LNCaP clone FGC (cell line): Measurements from ENCODE around the gene IPP.
"Not testable (repeated sequence)": the region's sequence is repeated elsewhere in the genome, so short reads cannot be mapped to it uniquely, and the experiment has no call there.

Experiments
- DNase-seq: peaks from one replicate; pipeline ENCODE4 v3.0.0-alpha.2; 2011; ENCODE audit warnings: low read depth
- H3K4me3 ChIP-seq: 2 replicates; pipeline ENCODE4 v1.5.1; 2011; ENCODE audit warnings: mild to moderate bottlenecking, low read depth, low read length, control low read depth
- TF ChIP-seq, protein P1 (sequence below): IDR thresholded peaks from 2 replicates; pipeline ENCODE4 v1.5.1; 2012; ENCODE audit warnings: mild to moderate bottlenecking; ENCODE audit not compliant: control insufficient read depth, insufficient read depth; ENCODE audit errors: extremely low read depth

IPP gene

DNA sequence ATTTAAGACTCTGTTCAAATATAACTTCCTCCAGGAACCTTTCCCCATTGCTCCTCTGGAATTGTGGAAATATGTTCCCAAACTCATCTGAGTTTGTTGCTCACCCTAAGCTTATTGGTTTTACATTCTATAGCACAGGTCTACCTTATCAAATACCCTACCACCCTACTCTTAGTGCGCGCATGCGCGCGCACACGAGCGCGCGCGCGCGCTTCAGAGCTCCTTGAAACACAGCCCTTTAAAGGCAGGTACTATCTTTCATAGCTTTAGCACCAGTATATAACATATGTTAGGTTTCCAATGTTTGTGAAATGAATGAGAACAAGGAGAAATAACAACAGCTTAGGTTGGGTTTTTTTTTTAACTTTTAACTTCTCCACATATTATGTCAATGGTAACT is 3.5 kb downstream of the IPP start:
- no peak overlapping the region for H3K4me3 ChIP-seq
- no peak for DNase-seq
- TF ChIP-seq, protein P1, sequence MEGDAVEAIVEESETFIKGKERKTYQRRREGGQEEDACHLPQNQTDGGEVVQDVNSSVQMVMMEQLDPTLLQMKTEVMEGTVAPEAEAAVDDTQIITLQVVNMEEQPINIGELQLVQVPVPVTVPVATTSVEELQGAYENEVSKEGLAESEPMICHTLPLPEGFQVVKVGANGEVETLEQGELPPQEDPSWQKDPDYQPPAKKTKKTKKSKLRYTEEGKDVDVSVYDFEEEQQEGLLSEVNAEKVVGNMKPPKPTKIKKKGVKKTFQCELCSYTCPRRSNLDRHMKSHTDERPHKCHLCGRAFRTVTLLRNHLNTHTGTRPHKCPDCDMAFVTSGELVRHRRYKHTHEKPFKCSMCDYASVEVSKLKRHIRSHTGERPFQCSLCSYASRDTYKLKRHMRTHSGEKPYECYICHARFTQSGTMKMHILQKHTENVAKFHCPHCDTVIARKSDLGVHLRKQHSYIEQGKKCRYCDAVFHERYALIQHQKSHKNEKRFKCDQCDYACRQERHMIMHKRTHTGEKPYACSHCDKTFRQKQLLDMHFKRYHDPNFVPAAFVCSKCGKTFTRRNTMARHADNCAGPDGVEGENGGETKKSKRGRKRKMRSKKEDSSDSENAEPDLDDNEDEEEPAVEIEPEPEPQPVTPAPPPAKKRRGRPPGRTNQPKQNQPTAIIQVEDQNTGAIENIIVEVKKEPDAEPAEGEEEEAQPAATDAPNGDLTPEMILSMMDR = no peak

- not testable (repeated sequence) for DNase-seq
Measured at GRCh38 chr1:45739641-45740156, 10.8 kb downstream of the IPP start.

GRCh38 chr1:45739137-45739536 is 11.3 kb downstream of the IPP start:
- TF ChIP-seq, protein P1 = no peak
- DNase-seq = no peak
- no peak overlapping the region for H3K4me3 ChIP-seq

More at GRCh38 chr1:45739641-45740156, 10.8 kb downstream of the IPP start:
- not testable (repeated sequence) for H3K4me3 ChIP-seq

DNA sequence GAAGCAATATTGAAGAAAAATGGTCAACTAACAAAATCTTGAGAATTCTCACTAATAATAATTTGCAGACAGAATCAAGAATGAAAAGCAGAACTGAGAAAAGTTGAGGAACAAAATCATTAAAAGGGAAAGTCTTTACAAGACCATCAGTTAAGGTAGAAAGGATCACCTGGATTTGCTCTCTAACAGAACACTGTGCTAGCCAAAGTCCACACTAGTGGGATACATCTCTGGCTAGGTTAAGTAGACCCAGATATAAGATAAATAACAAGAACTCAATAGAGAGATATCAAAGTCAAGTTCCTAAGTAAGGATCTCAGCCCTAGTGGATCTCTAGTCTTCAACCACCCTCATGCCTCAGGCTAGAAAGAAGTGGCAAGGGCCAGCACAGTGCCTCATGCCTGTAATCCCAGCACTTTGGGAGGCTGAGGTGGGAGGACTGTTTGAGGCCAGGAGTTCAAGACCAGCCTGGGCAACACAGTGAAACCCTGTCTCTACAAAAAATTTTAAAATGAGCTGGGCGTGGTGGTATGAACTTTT is 19.6 kb downstream of the IPP start:
- peak; percentile 6 for DNase-seq
- no peak overlapping the region for H3K4me3 ChIP-seq
- TF ChIP-seq, protein P1 = no peak

- TF ChIP-seq, protein P1 = no peak
- peak; percentile 91 for DNase-seq
- no peak overlapping the region for H3K4me3 ChIP-seq
Measured at GRCh38 chr1:45730075-45730779, 20.2 kb downstream of the IPP start.

- H3K4me3 ChIP-seq, DNase-seq: not testable (repeated sequence)
Measured at GRCh38 chr1:45726007-45726406, 24.4 kb downstream of the IPP start.

DNA sequence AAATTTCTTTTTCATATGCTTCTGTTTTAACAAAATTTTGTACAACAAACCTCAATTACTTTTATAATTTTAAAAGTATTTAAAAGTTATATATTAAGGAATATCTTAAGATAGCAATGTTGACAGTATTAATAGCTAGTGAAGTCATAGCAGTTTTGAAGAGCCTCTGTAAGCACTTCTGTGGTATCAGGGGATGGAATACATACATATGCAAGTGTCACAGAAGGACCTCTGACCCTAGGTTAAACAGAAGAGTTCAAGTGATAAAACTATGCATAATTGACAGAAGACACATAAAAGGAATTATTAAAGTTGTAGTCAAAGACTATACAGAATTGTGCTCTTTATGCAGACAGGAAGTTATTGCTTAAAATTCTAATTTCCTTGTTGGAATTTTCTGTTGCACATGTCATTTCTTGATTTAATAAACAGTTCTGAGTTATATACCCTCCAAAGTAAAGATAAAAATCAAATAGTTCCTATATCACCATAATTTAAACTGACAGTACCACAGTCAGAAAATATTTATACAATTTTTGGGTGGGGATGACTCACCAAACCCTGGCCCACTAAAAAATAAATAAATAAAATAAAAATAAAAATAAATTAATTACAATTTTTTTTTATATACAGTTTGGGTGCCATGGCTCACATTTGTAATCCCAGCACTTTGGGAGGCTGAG is 27.1 kb downstream of the IPP start:
- no peak for DNase-seq
- no peak overlapping the region for H3K4me3 ChIP-seq
- TF ChIP-seq, protein P1 = no peak

DNA sequence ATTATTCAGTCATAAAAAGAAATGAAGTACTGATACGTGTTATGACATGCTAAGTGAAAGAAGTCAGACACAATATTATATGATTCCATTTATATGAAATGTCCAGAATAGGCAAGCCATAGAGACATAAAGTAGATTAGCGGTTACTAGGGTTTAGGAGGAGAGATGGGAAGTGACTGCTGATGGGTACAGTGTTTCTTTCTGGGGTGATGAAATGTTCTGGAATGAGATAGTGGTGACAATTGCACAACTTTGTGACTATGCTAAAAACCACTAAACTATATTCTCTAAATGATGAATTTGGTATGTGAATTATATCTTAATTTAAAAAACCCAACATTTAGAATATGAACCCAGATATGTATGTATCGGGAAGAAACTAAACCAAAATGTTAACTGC is 27.6 kb downstream of the IPP start:
- no peak overlapping the region for H3K4me3 ChIP-seq
- DNase-seq = no peak
- TF ChIP-seq, protein P1 = no peak
